ENCODE results near the gene CUX1.

- TF ChIP-seq CTCF (IDR thresholded peaks at IDR 0.05) (no peak), EZH2 (IDR thresholded peaks at IDR 0.05) (no peak), EZH2phosphoT487 (IDR thresholded peaks at IDR 0.05) (no peak)
Measured at GRCh38 chr7:102029616-102030015, 212.2 kb downstream of the CUX1 start.

Measured in neural progenitor cell (in vitro differentiated cells).